Loucy (cell line): ENCODE data around the gene GTF2F2.

Experiments
- EZH2phosphoT487 ChIP-seq: fragments of 200-600 bp; IDR thresholded peaks from 2 replicates; pipeline ENCODE4 v1.6.1; 2018; ENCODE audit warnings: antibody characterized with exemption, mild to moderate bottlenecking, moderate library complexity, borderline replicate concordance
- TF ChIP-seq, protein P1 (sequence below): fragments of 200-600 bp; sonication (generic); conservative IDR thresholded peaks from 2 replicates; pipeline ENCODE4 v1.5.1; 2014; ENCODE audit warnings: mild to moderate bottlenecking, antibody characterized with exemption, low read length

DNA sequence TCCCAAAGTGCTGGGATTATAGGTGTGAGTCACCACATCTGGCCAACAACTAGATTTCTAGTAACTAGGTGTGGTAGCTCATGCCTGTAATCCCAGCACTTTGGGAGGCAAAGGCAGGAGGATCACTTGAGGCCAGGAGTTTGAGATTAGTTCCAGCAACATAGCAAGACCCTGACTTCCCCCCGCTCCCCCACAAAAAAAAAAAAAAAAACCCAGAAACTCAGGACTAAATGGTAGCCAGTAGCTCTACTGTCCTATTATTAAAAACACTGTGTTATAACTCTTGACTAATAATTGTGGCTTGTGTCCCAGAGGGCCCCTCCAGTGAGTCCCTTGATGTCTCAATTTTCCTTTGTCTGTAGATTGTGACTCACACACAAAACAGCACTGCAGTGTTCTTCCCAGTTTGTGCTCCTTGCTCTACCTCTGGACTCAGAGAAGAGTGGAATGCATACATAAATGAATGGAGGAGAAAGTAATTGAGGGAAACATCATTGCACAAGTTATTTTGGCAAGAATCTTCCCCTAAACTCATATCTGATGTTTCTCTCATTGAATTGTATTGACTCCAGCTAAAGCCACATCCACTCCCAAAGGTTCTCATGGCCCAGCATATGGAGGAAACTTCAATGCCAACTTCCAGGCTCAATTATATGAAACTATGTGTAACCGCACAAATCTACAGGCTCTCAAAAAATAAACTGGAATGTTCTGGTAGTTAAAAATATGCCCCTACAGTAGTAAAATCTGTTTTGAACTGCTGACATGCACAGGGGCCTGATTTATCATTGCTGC is 211.9 kb downstream of the GTF2F2 start:
- TF ChIP-seq, protein P1, sequence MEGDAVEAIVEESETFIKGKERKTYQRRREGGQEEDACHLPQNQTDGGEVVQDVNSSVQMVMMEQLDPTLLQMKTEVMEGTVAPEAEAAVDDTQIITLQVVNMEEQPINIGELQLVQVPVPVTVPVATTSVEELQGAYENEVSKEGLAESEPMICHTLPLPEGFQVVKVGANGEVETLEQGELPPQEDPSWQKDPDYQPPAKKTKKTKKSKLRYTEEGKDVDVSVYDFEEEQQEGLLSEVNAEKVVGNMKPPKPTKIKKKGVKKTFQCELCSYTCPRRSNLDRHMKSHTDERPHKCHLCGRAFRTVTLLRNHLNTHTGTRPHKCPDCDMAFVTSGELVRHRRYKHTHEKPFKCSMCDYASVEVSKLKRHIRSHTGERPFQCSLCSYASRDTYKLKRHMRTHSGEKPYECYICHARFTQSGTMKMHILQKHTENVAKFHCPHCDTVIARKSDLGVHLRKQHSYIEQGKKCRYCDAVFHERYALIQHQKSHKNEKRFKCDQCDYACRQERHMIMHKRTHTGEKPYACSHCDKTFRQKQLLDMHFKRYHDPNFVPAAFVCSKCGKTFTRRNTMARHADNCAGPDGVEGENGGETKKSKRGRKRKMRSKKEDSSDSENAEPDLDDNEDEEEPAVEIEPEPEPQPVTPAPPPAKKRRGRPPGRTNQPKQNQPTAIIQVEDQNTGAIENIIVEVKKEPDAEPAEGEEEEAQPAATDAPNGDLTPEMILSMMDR, result no peak
- TF ChIP-seq EZH2phosphoT487, result no peak
